ENCODE data around the gene UBE2D4. TPM values are rescaled to one million over a fixed set of nuclear protein-coding genes. Genes with fewer than 3 reads are reported as not detected.
"Not testable (repeated sequence)": the region's sequence is repeated elsewhere in the genome, so short reads cannot be mapped to it uniquely, and the experiment has no call there.

UBE2D4 gene
- total and polyA plus RNA-seq, 2 donors (not counting 1 experiment from before 2014, with no cell fraction given), result 10.2 to 21.3 TPM

- no peaks in the 10 kb centered on the region for H3K4me1 ChIP-seq (ENCODE audit: control insufficient read depth, extremely low read depth, insufficient read depth, low read length)
- no peak overlapping the region for H3K27ac ChIP-seq (ENCODE audit: insufficient read depth, low read length)
- no peaks in the 10 kb centered on the region for H3K27me3 ChIP-seq (ENCODE audit: control insufficient read depth, insufficient read depth, low read length)
- H4K20me1 ChIP-seq (ENCODE audit: control insufficient read depth, extremely low read depth, insufficient read depth, low read length), result no peaks in the 10 kb centered on the region
- no peak overlapping the region for H3K4me3 ChIP-seq (replicated peaks in 1 of 4; ENCODE audit: control extremely low read depth in 1 of 4, insufficient read depth in 1 of 4, low read depth in 3 of 4, low read length in 4 of 4)
- H3K4me2 ChIP-seq (ENCODE audit: extremely low read depth, insufficient read depth, low read length), result no peak overlapping the region
- no peaks in the 10 kb centered on the region for H3K79me2 ChIP-seq (ENCODE audit: control insufficient read depth, insufficient read depth, low read length)
- no peaks in the 10 kb centered on the region for H3K36me3 ChIP-seq (ENCODE audit: control insufficient read depth, insufficient read depth, low read length)
- no peaks in the 10 kb centered on the region for H3K9me3 ChIP-seq (ENCODE audit: control insufficient read depth, insufficient read depth, low read depth, low read length)
- H2AFZ ChIP-seq (ENCODE audit: low read length), result no peak overlapping the region
- peak; percentile 58 to 66 for DNase-seq (ENCODE audit: low read depth in 2 of 2)
- peak; percentile 49 to 62 for TF ChIP-seq CTCF (conservative IDR thresholded peaks at IDR 0.05 in 1 of 2, IDR thresholded peaks at IDR 0.05 in 1 of 2; ENCODE audit: low read depth in 1 of 2, low read length in 2 of 2)
- no peak for TF ChIP-seq EZH2 (IDR thresholded peaks at IDR 0.05; ENCODE audit: low read length, missing control alignments)
- H3K9ac ChIP-seq (ENCODE audit: insufficient read depth, low read length), result no peak overlapping the region
These were observed 28.4 kb downstream of the UBE2D4 start for GRCh38 chr7:43954524-43955228.

- no peak overlapping the region for H3K4me2 ChIP-seq (ENCODE audit: extremely low read depth, insufficient read depth, low read length)
- no peaks in the 10 kb centered on the region for H4K20me1 ChIP-seq (ENCODE audit: control insufficient read depth, extremely low read depth, insufficient read depth, low read length)
- no peaks in the 10 kb centered on the region for H3K9me3 ChIP-seq (ENCODE audit: control insufficient read depth, insufficient read depth, low read depth, low read length)
- no peak overlapping the region for H3K9ac ChIP-seq (ENCODE audit: insufficient read depth, low read length)
- no peaks in the 10 kb centered on the region for H3K27me3 ChIP-seq (ENCODE audit: control insufficient read depth, insufficient read depth, low read length)
- H2AFZ ChIP-seq (ENCODE audit: low read length), result no peak overlapping the region
- no peaks in the 10 kb centered on the region for H3K4me1 ChIP-seq (ENCODE audit: control insufficient read depth, extremely low read depth, insufficient read depth, low read length)
- H3K4me3 ChIP-seq (replicated peaks in 1 of 4; ENCODE audit: control extremely low read depth in 1 of 4, insufficient read depth in 1 of 4, low read depth in 3 of 4, low read length in 4 of 4), result no peak overlapping the region
- no peak for TF ChIP-seq CTCF (conservative IDR thresholded peaks at IDR 0.05 in 1 of 2, IDR thresholded peaks at IDR 0.05 in 1 of 2; ENCODE audit: low read depth in 1 of 2, low read length in 2 of 2)
- no peak for TF ChIP-seq EZH2 (IDR thresholded peaks at IDR 0.05; ENCODE audit: low read length, missing control alignments)
- H3K27ac ChIP-seq (ENCODE audit: insufficient read depth, low read length), result no peak overlapping the region
- no peak for DNase-seq (ENCODE audit: low read depth in 2 of 2)
- H3K36me3 ChIP-seq (ENCODE audit: control insufficient read depth, insufficient read depth, low read length), result no peaks in the 10 kb centered on the region
- no peaks in the 10 kb centered on the region for H3K79me2 ChIP-seq (ENCODE audit: control insufficient read depth, insufficient read depth, low read length)
These were observed 29.8 kb downstream of the UBE2D4 start for GRCh38 chr7:43956027-43956426.

- no peaks in the 10 kb centered on the region for H4K20me1 ChIP-seq (ENCODE audit: control insufficient read depth, extremely low read depth, insufficient read depth, low read length)
- TF ChIP-seq CTCF (conservative IDR thresholded peaks at IDR 0.05 in 1 of 2, IDR thresholded peaks at IDR 0.05 in 1 of 2; ENCODE audit: low read depth in 1 of 2, low read length in 2 of 2), result no peak
- TF ChIP-seq EZH2 (IDR thresholded peaks at IDR 0.05; ENCODE audit: low read length, missing control alignments), result no peak
These were observed 34.7 kb downstream of the UBE2D4 start for GRCh38 chr7:43960933-43961332.

GRCh38 chr7:43966392-43966791, 40.2 kb downstream of the UBE2D4 start:
- H3K27me3 ChIP-seq (ENCODE audit: control insufficient read depth, insufficient read depth, low read length); H2AFZ ChIP-seq (ENCODE audit: low read length); H3K9me3 ChIP-seq (ENCODE audit: control insufficient read depth, insufficient read depth, low read depth, low read length); H3K9ac ChIP-seq (ENCODE audit: insufficient read depth, low read length); H3K36me3 ChIP-seq (ENCODE audit: control insufficient read depth, insufficient read depth, low read length); H3K79me2 ChIP-seq (ENCODE audit: control insufficient read depth, insufficient read depth, low read length); H4K20me1 ChIP-seq (ENCODE audit: control insufficient read depth, extremely low read depth, insufficient read depth, low read length); H3K4me1 ChIP-seq (ENCODE audit: control insufficient read depth, extremely low read depth, insufficient read depth, low read length); H3K27ac ChIP-seq (ENCODE audit: insufficient read depth, low read length); H3K4me2 ChIP-seq (ENCODE audit: extremely low read depth, insufficient read depth, low read length); DNase-seq (ENCODE audit: low read depth in 2 of 2); H3K4me3 ChIP-seq (replicated peaks in 1 of 4; ENCODE audit: control extremely low read depth in 1 of 4, insufficient read depth in 1 of 4, low read depth in 3 of 4, low read length in 4 of 4): not testable (repeated sequence)

More at GRCh38 chr7:43960933-43961332, 34.7 kb downstream of the UBE2D4 start:
- no peaks in the 10 kb centered on the region for H3K9me3 ChIP-seq (ENCODE audit: control insufficient read depth, insufficient read depth, low read depth, low read length)
- no peaks in the 10 kb centered on the region for H3K36me3 ChIP-seq (ENCODE audit: control insufficient read depth, insufficient read depth, low read length)
- H3K4me3 ChIP-seq (replicated peaks in 1 of 4; ENCODE audit: control extremely low read depth in 1 of 4, insufficient read depth in 1 of 4, low read depth in 3 of 4, low read length in 4 of 4), result no peak overlapping the region
- H3K27me3 ChIP-seq (ENCODE audit: control insufficient read depth, insufficient read depth, low read length), result no peaks in the 10 kb centered on the region
- no peak overlapping the region for H3K4me2 ChIP-seq (ENCODE audit: extremely low read depth, insufficient read depth, low read length)
- H3K9ac ChIP-seq (ENCODE audit: insufficient read depth, low read length), result no peak overlapping the region
- DNase-seq (ENCODE audit: low read depth in 2 of 2), result no peak
- H3K4me1 ChIP-seq (ENCODE audit: control insufficient read depth, extremely low read depth, insufficient read depth, low read length), result no peaks in the 10 kb centered on the region
- H3K27ac ChIP-seq (ENCODE audit: insufficient read depth, low read length), result no peak overlapping the region
- H2AFZ ChIP-seq (ENCODE audit: low read length), result no peak overlapping the region
- no peaks in the 10 kb centered on the region for H3K79me2 ChIP-seq (ENCODE audit: control insufficient read depth, insufficient read depth, low read length)
